ENCODE results near the gene UBAP2L.
"Not testable (repeated sequence)": the region's sequence is repeated elsewhere in the genome, so short reads cannot be mapped to it uniquely, and the experiment has no call there.

UBAP2L gene

GRCh38 chr1:154225370-154225769 lies 4.6 kb downstream of the UBAP2L start:
- Histone ChIP-seq H3K23ac (ENCODE audit: low read length in 2 of 2) (no peak overlapping the region), H3K4me3 (ENCODE audit: insufficient read depth in 1 of 2, low read depth in 1 of 2, low read length in 2 of 2) (no peak overlapping the region), H3K9me3 (ENCODE audit: control insufficient read depth, low read length) (no peaks in the 10 kb centered on the region), H3K18ac (ENCODE audit: low read depth in 1 of 2, low read length in 2 of 2) (no peak overlapping the region), H3K36me3 (ENCODE audit: control insufficient read depth in 1 of 2, insufficient read depth in 2 of 2, low read depth in 1 of 2, low read length in 2 of 2) (peaks cover 24 to 61% of the 10 kb centered on the region in 2 experiments), H2AK5ac (ENCODE audit: low read length, severe bottlenecking) (no peak overlapping the region), H2BK12ac (ENCODE audit: low read length in 2 of 2) (no peak overlapping the region), H3K14ac (ENCODE audit: low read length in 2 of 2) (no peak overlapping the region), H2BK5ac (ENCODE audit: low read depth, low read length, poor library complexity, severe bottlenecking) (no peak overlapping the region), H3K9ac (ENCODE audit: low read length) (peak overlapping the region; percentile 100), H4K91ac (ENCODE audit: low read length) (no peak overlapping the region), H3K27ac (ENCODE audit: low read length, poor library complexity, severe bottlenecking) (no peak overlapping the region), H3K4me1 (ENCODE audit: control insufficient read depth, insufficient read depth, low read depth, low read length) (no peaks in the 10 kb centered on the region), H3K27me3 (ENCODE audit: control insufficient read depth in 1 of 2, insufficient read depth in 1 of 2, low read length in 2 of 2) (no peaks in the 10 kb centered on the region), H2BK15ac (ENCODE audit: low read depth, poor library complexity, severe bottlenecking) (no peak overlapping the region), H3K4me2 (ENCODE audit: low read length, poor library complexity, severe bottlenecking) (no peak overlapping the region), H2AFZ (ENCODE audit: low read depth, low read length) (no peak overlapping the region), H4K8ac (ENCODE audit: low read length) (no peak overlapping the region), H2BK120ac (ENCODE audit: low read depth, low read length) (no peak overlapping the region), H3K79me1 (replicated peaks; ENCODE audit: low read length, poor library complexity, severe bottlenecking) (peaks cover 6% of the 10 kb centered on the region), H3K4ac (ENCODE audit: low read depth in 1 of 2, low read length in 2 of 2) (no peak overlapping the region)
- no peak for DNase-seq
- 100% methylated on average over 2 of the region's 2 CpGs for WGBS

GRCh38 chr1:154231112-154231511 lies 10.4 kb downstream of the UBAP2L start:
- not testable (repeated sequence) for H3K4me2 ChIP-seq (ENCODE audit: low read length, poor library complexity, severe bottlenecking); H2BK12ac ChIP-seq (ENCODE audit: low read length in 2 of 2); H4K8ac ChIP-seq (ENCODE audit: low read length); H3K27me3 ChIP-seq (ENCODE audit: control insufficient read depth in 1 of 2, insufficient read depth in 1 of 2, low read length in 2 of 2); H2AFZ ChIP-seq (ENCODE audit: low read depth, low read length); H3K9ac ChIP-seq (ENCODE audit: low read length); H2BK15ac ChIP-seq (ENCODE audit: low read depth, poor library complexity, severe bottlenecking); H3K14ac ChIP-seq (ENCODE audit: low read length in 2 of 2); H3K9me3 ChIP-seq (ENCODE audit: control insufficient read depth, low read length); H3K4me3 ChIP-seq (ENCODE audit: insufficient read depth in 1 of 2, low read depth in 1 of 2, low read length in 2 of 2); H3K27ac ChIP-seq (ENCODE audit: low read length, poor library complexity, severe bottlenecking); DNase-seq; H3K18ac ChIP-seq (ENCODE audit: low read depth in 1 of 2, low read length in 2 of 2); H3K4ac ChIP-seq (ENCODE audit: low read depth in 1 of 2, low read length in 2 of 2); H2BK120ac ChIP-seq (ENCODE audit: low read depth, low read length); H4K91ac ChIP-seq (ENCODE audit: low read length); H2BK5ac ChIP-seq (ENCODE audit: low read depth, low read length, poor library complexity, severe bottlenecking); H3K23ac ChIP-seq (ENCODE audit: low read length in 2 of 2); H3K4me1 ChIP-seq (ENCODE audit: control insufficient read depth, insufficient read depth, low read depth, low read length); H2AK5ac ChIP-seq (ENCODE audit: low read length, severe bottlenecking)
- Histone ChIP-seq H3K36me3 (ENCODE audit: control insufficient read depth in 1 of 2, insufficient read depth in 2 of 2, low read depth in 1 of 2, low read length in 2 of 2) (peaks cover 59 to 96% of the 10 kb centered on the region in 2 experiments), H3K79me1 (replicated peaks; ENCODE audit: low read length, poor library complexity, severe bottlenecking) (peaks cover 26% of the 10 kb centered on the region)
- 100% methylated on average over 2 of the region's 3 CpGs for WGBS

GRCh38 chr1:154233127-154233526 lies 12.4 kb downstream of the UBAP2L start:
- not testable (repeated sequence) for H3K23ac ChIP-seq (ENCODE audit: low read length in 2 of 2); H2BK12ac ChIP-seq (ENCODE audit: low read length in 2 of 2); H2BK5ac ChIP-seq (ENCODE audit: low read depth, low read length, poor library complexity, severe bottlenecking); H3K9me3 ChIP-seq (ENCODE audit: control insufficient read depth, low read length); H3K9ac ChIP-seq (ENCODE audit: low read length); H4K8ac ChIP-seq (ENCODE audit: low read length); H2BK15ac ChIP-seq (ENCODE audit: low read depth, poor library complexity, severe bottlenecking); H3K18ac ChIP-seq (ENCODE audit: low read depth in 1 of 2, low read length in 2 of 2); H2AK5ac ChIP-seq (ENCODE audit: low read length, severe bottlenecking); H3K4ac ChIP-seq (ENCODE audit: low read depth in 1 of 2, low read length in 2 of 2); H3K27ac ChIP-seq (ENCODE audit: low read length, poor library complexity, severe bottlenecking); H3K4me2 ChIP-seq (ENCODE audit: low read length, poor library complexity, severe bottlenecking); H3K14ac ChIP-seq (ENCODE audit: low read length in 2 of 2); H3K4me3 ChIP-seq (ENCODE audit: insufficient read depth in 1 of 2, low read depth in 1 of 2, low read length in 2 of 2); H3K27me3 ChIP-seq (ENCODE audit: control insufficient read depth in 1 of 2, insufficient read depth in 1 of 2, low read length in 2 of 2); DNase-seq; H3K4me1 ChIP-seq (ENCODE audit: control insufficient read depth, insufficient read depth, low read depth, low read length); H2BK120ac ChIP-seq (ENCODE audit: low read depth, low read length); H4K91ac ChIP-seq (ENCODE audit: low read length); H2AFZ ChIP-seq (ENCODE audit: low read depth, low read length)
- Histone ChIP-seq H3K79me1 (replicated peaks; ENCODE audit: low read length, poor library complexity, severe bottlenecking) (peaks cover 28% of the 10 kb centered on the region), H3K36me3 (ENCODE audit: control insufficient read depth in 1 of 2, insufficient read depth in 2 of 2, low read depth in 1 of 2, low read length in 2 of 2) (peaks cover 57 to 97% of the 10 kb centered on the region in 2 experiments)
- WGBS: 98% methylated on average over 12 of the region's 12 CpGs

GRCh38 chr1:154236855-154237254 lies 16.1 kb downstream of the UBAP2L start:
- Histone ChIP-seq H2AFZ (ENCODE audit: low read depth, low read length) (no peak overlapping the region), H3K9me3 (ENCODE audit: control insufficient read depth, low read length) (no peaks in the 10 kb centered on the region), H4K8ac (ENCODE audit: low read length) (no peak overlapping the region), H3K4me2 (ENCODE audit: low read length, poor library complexity, severe bottlenecking) (no peak overlapping the region), H3K27me3 (ENCODE audit: control insufficient read depth in 1 of 2, insufficient read depth in 1 of 2, low read length in 2 of 2) (no peaks in the 10 kb centered on the region), H2AK5ac (ENCODE audit: low read length, severe bottlenecking) (no peak overlapping the region), H2BK120ac (ENCODE audit: low read depth, low read length) (no peak overlapping the region), H3K9ac (ENCODE audit: low read length) (no peak overlapping the region), H3K4me3 (ENCODE audit: insufficient read depth in 1 of 2, low read depth in 1 of 2, low read length in 2 of 2) (no peak overlapping the region), H3K18ac (ENCODE audit: low read depth in 1 of 2, low read length in 2 of 2) (no peak overlapping the region), H2BK15ac (ENCODE audit: low read depth, poor library complexity, severe bottlenecking) (no peak overlapping the region), H3K36me3 (ENCODE audit: control insufficient read depth in 1 of 2, insufficient read depth in 2 of 2, low read depth in 1 of 2, low read length in 2 of 2) (peaks cover 43 to 93% of the 10 kb centered on the region in 2 experiments), H3K4me1 (ENCODE audit: control insufficient read depth, insufficient read depth, low read depth, low read length) (no peaks in the 10 kb centered on the region), H2BK5ac (ENCODE audit: low read depth, low read length, poor library complexity, severe bottlenecking) (no peak overlapping the region), H3K4ac (ENCODE audit: low read depth in 1 of 2, low read length in 2 of 2) (no peak overlapping the region), H3K27ac (ENCODE audit: low read length, poor library complexity, severe bottlenecking) (no peak overlapping the region), H3K79me1 (replicated peaks; ENCODE audit: low read length, poor library complexity, severe bottlenecking) (peaks cover 22% of the 10 kb centered on the region), H3K23ac (ENCODE audit: low read length in 2 of 2) (no peak overlapping the region), H4K91ac (ENCODE audit: low read length) (no peak overlapping the region), H2BK12ac (ENCODE audit: low read length in 2 of 2) (no peak overlapping the region), H3K14ac (ENCODE audit: low read length in 2 of 2) (no peak overlapping the region)
- WGBS: 100% methylated on average over 4 of the region's 4 CpGs
- DNase-seq: no peak
